ENCODE measurements around the gene FGF1. TPM values are rescaled to one million over a fixed set of nuclear protein-coding genes. Genes with fewer than 3 reads are reported as not detected.

Gene FGF1
- total and polyA plus RNA-seq, 2 donors from 2014 or later: 2.1 to 89.7 TPM

GRCh38 chr5:142668336-142668735, 17.6 kb downstream of the FGF1 start:
- TF ChIP-seq CTCF (IDR thresholded peaks at IDR 0.05; ENCODE audit: borderline replicate concordance, extremely low read depth, insufficient read depth): no peak
- FAIRE-seq: no peak

GRCh38 chr5:142667831-142668230, 18.1 kb downstream of the FGF1 start:
- DNase-seq (peak in 1 of 5 donors; percentile 76), FAIRE-seq (no peak)
- peaks cover 0 to 3% (median 0%) of the 10 kb centered on the region in 3 donors for H3K4me1 ChIP-seq (ENCODE audit: control insufficient read depth in 2 of 3, insufficient read depth in 2 of 3, low read depth in 1 of 3, low read length in 3 of 3)
- intact Hi-C loops (cut with DNase I): no loop called here
- H3K36me3 ChIP-seq (ENCODE audit: control insufficient read depth in 2 of 3, insufficient read depth in 3 of 3, low read length in 3 of 3): no peaks in the 10 kb centered on the region
- no peak overlapping the region for H3K27ac ChIP-seq (ENCODE audit: low read depth in 2 of 2, low read length in 2 of 2)
- H3K9ac ChIP-seq (ENCODE audit: low read length in 3 of 3): no peak overlapping the region
- no peaks in the 10 kb centered on the region for H3K27me3 ChIP-seq (ENCODE audit: control insufficient read depth, insufficient read depth, low read length)
- no peaks in the 10 kb centered on the region for H3K9me3 ChIP-seq (ENCODE audit: control insufficient read depth in 2 of 3, insufficient read depth in 1 of 3, low read length in 3 of 3)
- no peak for TF ChIP-seq CTCF (IDR thresholded peaks at IDR 0.05; ENCODE audit: borderline replicate concordance, extremely low read depth, insufficient read depth)
- no peak overlapping the region for H3K4me3 ChIP-seq (ENCODE audit: low read length in 3 of 3)

More at GRCh38 chr5:142668336-142668735, 17.6 kb downstream of the FGF1 start:
- H3K36me3 ChIP-seq (ENCODE audit: control insufficient read depth in 2 of 3, insufficient read depth in 3 of 3, low read length in 3 of 3): no peaks in the 10 kb centered on the region
- peaks cover 0 to 3% (median 0%) of the 10 kb centered on the region in 3 donors for H3K4me1 ChIP-seq (ENCODE audit: control insufficient read depth in 2 of 3, insufficient read depth in 2 of 3, low read depth in 1 of 3, low read length in 3 of 3)
- H3K27ac ChIP-seq (ENCODE audit: low read depth in 2 of 2, low read length in 2 of 2): no peak overlapping the region
- no peak for DNase-seq
- H3K27me3 ChIP-seq (ENCODE audit: control insufficient read depth, insufficient read depth, low read length): no peaks in the 10 kb centered on the region
- H3K9me3 ChIP-seq (ENCODE audit: control insufficient read depth in 2 of 3, insufficient read depth in 1 of 3, low read length in 3 of 3): no peaks in the 10 kb centered on the region
- no peak overlapping the region for H3K9ac ChIP-seq (ENCODE audit: low read length in 3 of 3)
- intact Hi-C loops (cut with DNase I): no loop called here
- H3K4me3 ChIP-seq (ENCODE audit: low read length in 3 of 3): no peak overlapping the region

- peaks cover 0 to 4% (median 0%) of the 10 kb centered on the region in 3 donors for H3K9me3 ChIP-seq (ENCODE audit: control insufficient read depth in 2 of 3, insufficient read depth in 1 of 3, low read length in 3 of 3)
- TF ChIP-seq CTCF (IDR thresholded peaks at IDR 0.05; ENCODE audit: borderline replicate concordance, extremely low read depth, insufficient read depth): no peak
- H3K27me3 ChIP-seq (ENCODE audit: control insufficient read depth, insufficient read depth, low read length): no peaks in the 10 kb centered on the region
- no peaks in the 10 kb centered on the region for H3K36me3 ChIP-seq (ENCODE audit: control insufficient read depth in 2 of 3, insufficient read depth in 3 of 3, low read length in 3 of 3)
- no peak overlapping the region for H3K9ac ChIP-seq (ENCODE audit: low read length in 3 of 3)
- intact Hi-C loops (cut with DNase I): no loop called here
- DNase-seq (no peak), FAIRE-seq (no peak)
- H3K27ac ChIP-seq (ENCODE audit: low read depth in 2 of 2, low read length in 2 of 2): no peak overlapping the region
- no peak overlapping the region for H3K4me3 ChIP-seq (ENCODE audit: low read length in 3 of 3)
- no peaks in the 10 kb centered on the region for H3K4me1 ChIP-seq (ENCODE audit: control insufficient read depth in 2 of 3, insufficient read depth in 2 of 3, low read depth in 1 of 3, low read length in 3 of 3)
Measured at GRCh38 chr5:142664636-142665035, 21.3 kb downstream of the FGF1 start.

GRCh38 chr5:142664067-142664466, 21.8 kb downstream of the FGF1 start:
- H3K4me1 ChIP-seq (ENCODE audit: control insufficient read depth in 2 of 3, insufficient read depth in 2 of 3, low read depth in 1 of 3, low read length in 3 of 3): no peaks in the 10 kb centered on the region
- intact Hi-C loops (cut with DNase I): no loop called here
- H3K9ac ChIP-seq (ENCODE audit: low read length in 3 of 3): no peak overlapping the region
- H3K9me3 ChIP-seq (ENCODE audit: control insufficient read depth in 2 of 3, insufficient read depth in 1 of 3, low read length in 3 of 3): peaks cover 0 to 4% (median 0%) of the 10 kb centered on the region in 3 donors
- no peak for FAIRE-seq
- no peaks in the 10 kb centered on the region for H3K36me3 ChIP-seq (ENCODE audit: control insufficient read depth in 2 of 3, insufficient read depth in 3 of 3, low read length in 3 of 3)
- no peak for DNase-seq
- no peak overlapping the region for H3K4me3 ChIP-seq (ENCODE audit: low read length in 3 of 3)
- H3K27me3 ChIP-seq (ENCODE audit: control insufficient read depth, insufficient read depth, low read length): no peaks in the 10 kb centered on the region
- TF ChIP-seq CTCF (IDR thresholded peaks at IDR 0.05; ENCODE audit: borderline replicate concordance, extremely low read depth, insufficient read depth): no peak
- H3K27ac ChIP-seq (ENCODE audit: low read depth in 2 of 2, low read length in 2 of 2): no peak overlapping the region
